ENCODE measurements around the gene CCDC197. TPM values are rescaled to one million over a fixed set of nuclear protein-coding genes. Genes with fewer than 3 reads are reported as not detected.

Gene CCDC197
- total and polyA plus RNA-seq, 7 donors, result not detected

DNA sequence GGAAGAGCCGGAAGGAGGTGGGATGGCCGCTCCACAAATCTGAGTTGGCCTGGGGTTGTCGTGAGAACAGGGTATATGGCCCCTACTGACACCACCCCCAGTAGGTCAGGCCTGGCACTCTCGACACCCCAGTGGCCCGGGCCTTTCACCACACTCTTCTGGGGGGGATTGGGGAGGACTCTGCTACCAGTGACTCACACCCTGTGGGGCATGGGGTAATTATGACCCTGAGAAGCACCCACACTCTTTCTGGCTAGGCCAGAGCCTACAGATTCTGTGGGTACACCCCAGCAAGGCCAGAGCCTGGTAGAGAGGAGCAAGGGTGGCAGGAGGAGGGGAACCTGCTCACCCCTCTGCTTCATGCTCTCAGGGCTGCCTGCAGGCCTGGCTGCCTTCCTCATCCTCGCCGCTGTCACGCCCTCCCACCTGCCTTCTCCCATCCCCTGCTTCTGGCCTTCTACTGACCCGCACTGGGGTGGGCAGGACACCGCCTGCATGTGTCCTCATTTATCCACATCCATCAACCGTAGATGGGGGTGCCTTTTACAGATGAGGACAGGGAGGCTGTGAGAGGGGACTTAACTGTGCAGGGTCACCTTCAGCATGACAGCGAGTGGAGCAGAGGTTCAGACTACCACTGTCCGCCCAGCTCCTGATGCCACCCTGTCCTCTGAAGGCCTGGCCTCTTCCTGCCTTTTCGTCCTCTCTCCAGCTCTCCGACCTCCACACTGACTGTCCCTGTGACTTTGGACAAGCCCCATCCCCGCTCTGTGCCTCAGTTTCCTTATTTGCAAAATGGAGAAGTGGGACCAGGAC, 39.1 kb upstream of the CCDC197 start:
- intact Hi-C loops (cut with DNase I), result loop anchor here (2.0 kb wide), 1 partner anchor 17 kb away; no protein-coding TSS in a partner anchor
- Histone ChIP-seq H3K27me3 (no peaks in the 10 kb centered on the region), H3K4me1 (peaks cover 0 to 93% (median 72%) of the 10 kb centered on the region in 4 donors), H3K4me3 (no peak overlapping the region), H3K9me3 (no peaks in the 10 kb centered on the region), H3K36me3 (peaks cover 0 to 56% (median 15%) of the 10 kb centered on the region in 4 donors), H3K27ac (peak overlapping the region; percentile 77 to 92 (median 80))
- TF ChIP-seq, protein P1, sequence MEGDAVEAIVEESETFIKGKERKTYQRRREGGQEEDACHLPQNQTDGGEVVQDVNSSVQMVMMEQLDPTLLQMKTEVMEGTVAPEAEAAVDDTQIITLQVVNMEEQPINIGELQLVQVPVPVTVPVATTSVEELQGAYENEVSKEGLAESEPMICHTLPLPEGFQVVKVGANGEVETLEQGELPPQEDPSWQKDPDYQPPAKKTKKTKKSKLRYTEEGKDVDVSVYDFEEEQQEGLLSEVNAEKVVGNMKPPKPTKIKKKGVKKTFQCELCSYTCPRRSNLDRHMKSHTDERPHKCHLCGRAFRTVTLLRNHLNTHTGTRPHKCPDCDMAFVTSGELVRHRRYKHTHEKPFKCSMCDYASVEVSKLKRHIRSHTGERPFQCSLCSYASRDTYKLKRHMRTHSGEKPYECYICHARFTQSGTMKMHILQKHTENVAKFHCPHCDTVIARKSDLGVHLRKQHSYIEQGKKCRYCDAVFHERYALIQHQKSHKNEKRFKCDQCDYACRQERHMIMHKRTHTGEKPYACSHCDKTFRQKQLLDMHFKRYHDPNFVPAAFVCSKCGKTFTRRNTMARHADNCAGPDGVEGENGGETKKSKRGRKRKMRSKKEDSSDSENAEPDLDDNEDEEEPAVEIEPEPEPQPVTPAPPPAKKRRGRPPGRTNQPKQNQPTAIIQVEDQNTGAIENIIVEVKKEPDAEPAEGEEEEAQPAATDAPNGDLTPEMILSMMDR (IDR thresholded peaks at IDR 0.05), result no peak
- no peak for TF ChIP-seq POLR2AphosphoS5 (IDR thresholded peaks at IDR 0.05)
- TF ChIP-seq EP300 (IDR thresholded peaks at IDR 0.05), result no peak
- no peak for TF ChIP-seq POLR2A (IDR thresholded peaks at IDR 0.05)
- DNase-seq, result no peak
- 91 to 92% methylated on average over 16 of the region's 16 CpGs for whole genome bisulfite sequencing, 2 donors

DNA sequence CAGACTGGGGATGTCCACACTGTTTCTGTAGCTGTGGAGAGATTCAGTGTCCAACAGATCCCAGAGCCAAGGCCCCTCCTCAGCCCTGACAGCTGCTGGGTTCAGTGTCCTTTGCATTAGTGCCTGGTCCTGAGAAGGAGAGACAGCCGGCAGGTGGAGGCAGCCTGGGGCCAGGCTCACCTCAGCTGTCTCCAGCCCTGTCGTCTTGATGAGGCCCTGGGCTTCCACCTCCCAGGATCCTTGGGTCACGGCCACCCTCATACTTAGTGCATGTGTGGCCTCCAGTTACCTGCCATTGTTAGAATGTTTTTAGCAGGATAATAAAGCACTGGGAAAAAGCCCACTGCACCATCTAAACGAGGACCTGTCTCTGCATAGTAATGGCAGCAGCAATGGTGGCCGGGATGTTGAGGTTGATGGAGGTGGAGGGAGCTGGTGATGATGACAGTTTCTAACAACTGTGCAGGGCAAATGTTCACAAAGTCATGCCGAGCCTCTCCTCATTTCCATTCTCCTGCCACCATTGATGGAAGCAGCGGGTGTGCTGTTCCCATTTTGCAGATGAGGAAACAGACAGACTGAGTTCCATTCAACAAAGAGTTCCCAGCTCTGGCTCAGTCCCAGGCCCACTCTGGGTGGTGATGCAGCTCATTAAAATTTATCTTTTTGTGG, 38.4 kb upstream of the CCDC197 start:
- H3K4me3 ChIP-seq, result no peak overlapping the region
- H3K27ac ChIP-seq, result peak overlapping the region; percentile 77 to 92 (median 80)
- WGBS, 2 donors, result 85 to 88% methylated on average over 7 of the region's 7 CpGs
- no peaks in the 10 kb centered on the region for H3K9me3 ChIP-seq
- peaks cover 0 to 59% (median 19%) of the 10 kb centered on the region in 4 donors for H3K36me3 ChIP-seq
- TF ChIP-seq, protein P1 (IDR thresholded peaks at IDR 0.05), result no peak
- TF ChIP-seq POLR2AphosphoS5 (IDR thresholded peaks at IDR 0.05), result no peak
- no peak for TF ChIP-seq EP300 (IDR thresholded peaks at IDR 0.05)
- no peak for TF ChIP-seq POLR2A (IDR thresholded peaks at IDR 0.05)
- DNase-seq, result no peak
- intact Hi-C loops (cut with DNase I), result loop anchor here (2.0 kb wide), 1 partner anchor 16 kb away; no protein-coding TSS in a partner anchor
- peaks cover 0 to 93% (median 71%) of the 10 kb centered on the region in 4 donors for H3K4me1 ChIP-seq
- no peaks in the 10 kb centered on the region for H3K27me3 ChIP-seq

DNA sequence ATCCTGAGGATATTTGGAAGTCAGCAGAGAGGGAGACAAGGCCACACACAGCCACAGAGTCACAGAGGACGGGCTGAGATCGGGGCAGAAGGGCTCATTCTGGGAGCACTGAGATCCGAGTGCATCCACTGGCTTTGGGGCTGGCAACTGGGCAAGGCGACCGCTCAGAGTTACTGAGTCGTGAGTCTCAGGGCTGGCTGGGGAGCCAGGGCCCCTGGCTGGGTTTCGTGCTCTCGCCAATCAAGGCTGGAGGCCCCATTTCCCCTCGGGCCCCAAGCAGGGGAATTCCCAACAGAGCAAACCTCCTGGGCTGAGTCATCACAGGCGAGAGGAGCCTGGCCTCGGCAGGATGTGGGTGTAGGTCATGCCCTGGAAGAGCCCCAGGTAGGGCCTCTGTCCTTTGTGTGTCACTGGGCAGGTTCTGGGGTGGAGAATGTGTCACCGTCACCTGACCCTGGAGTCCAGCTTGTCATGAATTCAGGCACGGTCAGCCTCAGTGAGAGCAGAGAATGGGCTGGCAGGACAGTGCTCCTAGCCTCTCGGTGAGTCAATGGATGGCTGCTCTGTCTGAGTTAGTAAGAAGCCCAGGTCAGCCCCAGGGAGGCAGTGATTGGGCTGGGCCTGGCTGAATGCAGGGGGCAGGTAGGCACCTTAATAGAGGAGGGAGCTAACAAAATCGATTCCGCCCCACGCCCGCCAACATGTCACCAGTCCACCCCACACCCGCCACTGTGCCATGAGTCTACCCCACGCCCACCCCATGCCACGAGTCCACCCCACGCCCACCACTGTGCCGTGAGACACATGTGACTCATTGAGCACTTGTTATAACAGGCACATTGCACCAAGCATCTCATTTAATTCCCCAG, 37.6 kb upstream of the CCDC197 start:
- Histone ChIP-seq H3K27me3 (no peaks in the 10 kb centered on the region), H3K36me3 (peaks cover 0 to 59% (median 17%) of the 10 kb centered on the region in 4 donors), H3K4me1 (peaks cover 0 to 93% (median 67%) of the 10 kb centered on the region in 4 donors), H3K4me3 (no peak overlapping the region), H3K9me3 (no peaks in the 10 kb centered on the region), H3K27ac (peak overlapping the region; percentile 77 to 92 (median 80))
- intact Hi-C loops (cut with DNase I), result loop anchor here (2.0 kb wide), 1 partner anchor 15 kb away; no protein-coding TSS in a partner anchor
- TF ChIP-seq POLR2AphosphoS5 (IDR thresholded peaks at IDR 0.05), result peak in 1 of 4 donors; percentile 22
- TF ChIP-seq POLR2A (IDR thresholded peaks at IDR 0.05), result no peak
- TF ChIP-seq EP300 (IDR thresholded peaks at IDR 0.05), result no peak
- no peak for DNase-seq
- 40 to 55% methylated on average over 23 of the region's 23 CpGs for WGBS, 2 donors

DNA sequence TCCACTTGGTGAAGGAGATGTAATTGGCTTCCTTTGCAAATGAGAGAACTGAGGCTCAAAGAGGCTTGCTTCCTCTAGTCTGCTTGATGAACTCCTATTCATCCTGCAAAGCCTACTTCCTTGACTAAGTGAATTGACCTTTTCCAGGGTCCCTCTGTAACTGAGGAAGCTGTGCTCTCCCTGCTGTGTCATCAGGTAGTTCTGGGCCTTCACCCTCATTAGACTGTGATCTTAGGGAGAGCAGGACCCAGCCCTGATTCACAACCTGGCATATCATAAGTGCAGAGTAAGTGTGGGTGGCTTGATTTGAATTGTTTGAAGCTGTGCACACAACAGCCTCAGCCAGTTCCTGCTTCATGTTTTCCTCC, 37.0 kb upstream of the CCDC197 start:
- H3K9me3 ChIP-seq, result no peaks in the 10 kb centered on the region
- H3K27me3 ChIP-seq, result no peaks in the 10 kb centered on the region
- H3K27ac ChIP-seq, result peak overlapping the region; percentile 77 to 92 (median 80)
- TF ChIP-seq POLR2A (IDR thresholded peaks at IDR 0.05) (no peak), EP300 (IDR thresholded peaks at IDR 0.05) (no peak), POLR2AphosphoS5 (IDR thresholded peaks at IDR 0.05) (no peak)
- TF ChIP-seq, protein P1 (IDR thresholded peaks at IDR 0.05), result no peak
- peaks cover 0 to 56% (median 14%) of the 10 kb centered on the region in 4 donors for H3K36me3 ChIP-seq
- peaks cover 0 to 94% (median 67%) of the 10 kb centered on the region in 4 donors for H3K4me1 ChIP-seq
- intact Hi-C loops (cut with DNase I), result no loop called here
- no peak overlapping the region for H3K4me3 ChIP-seq
- no peak for DNase-seq

All from sigmoid colon (tissue), 7 donors.